CD4-positive, alpha-beta T cell treated with Interferon gamma for 1 hour (primary cell): ENCODE measurements around the gene GATAD1.
A peak's percentile ranks its signal among the peaks of the same experiment; 100 is the strongest.
"Not testable (repeated sequence)": the region's sequence is repeated elsewhere in the genome, so short reads cannot be mapped to it uniquely, and the experiment has no call there.

Experiments
- DNase-seq: peaks from one replicate; pipeline ENCODE4 v3.0.0-alpha.2; 2020

The GATAD1 gene, protein sequence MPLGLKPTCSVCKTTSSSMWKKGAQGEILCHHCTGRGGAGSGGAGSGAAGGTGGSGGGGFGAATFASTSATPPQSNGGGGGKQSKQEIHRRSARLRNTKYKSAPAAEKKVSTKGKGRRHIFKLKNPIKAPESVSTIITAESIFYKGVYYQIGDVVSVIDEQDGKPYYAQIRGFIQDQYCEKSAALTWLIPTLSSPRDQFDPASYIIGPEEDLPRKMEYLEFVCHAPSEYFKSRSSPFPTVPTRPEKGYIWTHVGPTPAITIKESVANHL

DNA sequence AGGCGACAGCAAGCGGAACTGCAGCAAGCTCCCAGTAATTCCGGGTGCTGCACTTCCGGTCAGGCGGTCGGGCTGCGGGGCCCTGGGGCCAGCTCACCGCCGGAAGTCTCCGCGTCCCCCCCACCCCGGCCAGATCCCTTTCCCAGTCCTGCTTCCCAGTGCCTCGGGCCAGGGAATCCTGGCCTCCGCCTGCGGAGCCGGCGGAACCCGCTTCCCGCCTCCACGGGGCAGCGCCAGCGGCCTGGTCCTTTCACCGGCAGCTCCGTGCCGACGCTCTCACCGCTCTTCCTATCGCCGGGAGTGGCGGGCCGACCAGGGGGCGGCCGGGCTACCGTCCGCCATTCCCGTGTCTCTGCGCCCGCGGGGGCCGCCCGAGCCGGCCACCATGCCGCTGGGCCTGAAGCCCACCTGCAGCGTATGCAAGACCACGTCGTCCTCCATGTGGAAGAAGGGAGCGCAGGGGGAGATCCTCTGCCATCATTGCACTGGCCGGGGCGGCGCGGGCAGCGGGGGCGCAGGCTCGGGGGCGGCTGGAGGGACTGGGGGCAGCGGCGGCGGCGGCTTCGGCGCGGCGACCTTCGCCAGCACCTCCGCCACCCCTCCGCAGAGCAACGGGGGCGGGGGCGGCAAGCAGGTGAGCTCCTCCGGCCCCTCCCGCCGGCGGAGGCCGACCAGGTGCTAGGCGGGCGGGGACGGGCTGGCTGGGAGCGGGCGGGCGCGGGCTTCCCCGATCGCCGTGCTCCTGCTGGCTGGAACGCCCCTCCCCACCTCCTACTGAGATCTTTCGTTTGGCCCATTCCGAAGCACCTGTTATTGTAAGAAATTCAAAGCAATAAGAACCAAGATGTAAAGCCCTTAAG, at the start of gene GATAD1:
Gene GATAD1, plus strand, starts transcription at position 138 of the 860 bp plus-strand sequence. Its CDS starts 248 bp downstream, at position 386.
- DNase-seq, result peak; percentile 82

DNA sequence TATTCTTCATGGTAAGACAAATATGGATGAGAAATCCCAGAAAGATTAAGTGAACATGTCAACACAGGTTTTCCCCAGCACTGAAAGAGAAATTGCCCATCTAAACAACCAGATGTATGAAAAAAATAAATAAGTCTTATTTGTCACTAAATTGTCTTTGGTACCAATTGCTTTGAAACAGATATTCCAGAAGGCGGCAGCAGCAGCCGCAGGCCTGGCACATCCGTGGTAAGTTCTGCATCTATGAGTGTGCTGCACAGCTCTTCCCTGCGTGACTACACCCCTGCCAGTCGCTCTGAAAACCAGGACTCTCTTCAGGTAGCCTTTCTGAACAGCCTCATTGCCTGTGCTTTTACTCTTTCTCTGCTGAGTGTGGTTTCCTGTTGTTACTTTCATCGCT, 49.7 kb upstream of the GATAD1 start:
- no peak for DNase-seq

DNA sequence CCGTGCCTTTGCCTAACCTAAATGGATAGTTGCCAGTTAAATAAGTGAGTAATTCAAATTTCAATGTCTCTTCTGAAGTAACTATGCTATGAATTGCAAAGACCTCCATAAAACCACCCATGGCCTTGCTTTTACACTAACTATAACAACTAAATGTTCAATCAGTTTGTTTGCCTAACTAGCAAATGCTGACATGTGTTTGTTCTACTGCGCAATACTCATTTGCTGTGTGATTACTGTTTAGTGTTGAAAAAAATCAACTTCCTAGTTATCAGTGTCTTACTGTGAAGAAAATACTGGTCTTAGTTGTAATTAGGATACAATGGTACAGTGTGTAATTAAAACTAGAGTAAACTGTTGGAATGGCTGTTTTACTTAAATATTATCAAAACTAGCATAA, 47.3 kb upstream of the GATAD1 start:
- no peak for DNase-seq

DNA sequence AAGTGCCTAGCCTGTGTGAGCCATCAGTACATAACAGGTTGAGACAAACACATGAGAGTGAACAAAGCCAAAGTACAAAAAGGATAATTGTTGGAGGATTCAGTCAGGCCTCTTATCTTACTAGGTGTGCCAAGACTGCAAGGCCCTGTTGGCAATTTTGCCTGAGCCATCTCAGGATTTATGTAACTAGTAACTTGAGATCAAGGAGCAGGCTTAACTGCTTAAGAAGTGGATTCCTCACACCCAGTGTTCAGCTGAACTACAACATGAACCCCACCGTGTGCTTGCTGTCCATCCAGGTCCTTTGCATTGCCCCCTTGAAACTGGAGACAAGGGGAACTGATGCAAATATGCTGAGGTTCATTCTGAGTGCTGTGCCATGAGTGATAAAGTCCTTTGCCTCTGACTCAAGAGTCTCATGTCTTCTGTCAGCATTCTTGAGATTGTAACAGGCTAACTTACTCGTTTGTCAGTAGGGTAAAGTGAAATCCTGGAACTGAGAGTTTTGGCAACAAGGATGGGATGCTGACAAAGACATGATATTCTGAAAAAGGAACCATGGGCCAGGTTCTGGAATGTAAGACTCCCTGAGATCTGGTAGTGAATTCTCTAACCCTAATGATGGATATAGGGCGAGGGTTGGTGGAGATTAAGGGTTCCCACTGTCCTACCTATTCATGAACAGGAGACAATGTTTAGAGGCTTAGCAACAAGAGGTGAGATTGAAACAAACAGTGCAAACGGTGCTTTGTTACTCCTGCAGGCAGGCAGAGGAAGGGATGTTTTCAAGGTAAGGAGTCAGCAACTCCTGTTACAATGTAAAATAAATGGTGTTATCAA, 44.1 kb upstream of the GATAD1 start:
- no peak for DNase-seq

DNA sequence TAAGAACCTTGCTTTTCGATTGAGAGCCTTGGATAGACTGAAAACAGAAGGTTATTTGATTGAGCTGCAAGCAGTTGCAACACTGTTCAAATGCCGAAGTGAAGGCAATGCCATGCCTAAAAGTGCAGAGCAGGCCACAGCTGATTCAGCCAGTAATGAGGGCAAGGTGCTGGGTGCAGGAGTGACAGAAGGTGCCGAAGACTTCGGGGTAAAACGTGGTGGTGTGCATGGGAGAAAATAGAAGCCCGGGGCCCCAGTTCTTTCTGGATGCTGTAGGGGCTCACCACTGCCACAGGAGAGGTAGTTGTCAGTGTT, 43.6 kb upstream of the GATAD1 start:
- no peak for DNase-seq

DNA sequence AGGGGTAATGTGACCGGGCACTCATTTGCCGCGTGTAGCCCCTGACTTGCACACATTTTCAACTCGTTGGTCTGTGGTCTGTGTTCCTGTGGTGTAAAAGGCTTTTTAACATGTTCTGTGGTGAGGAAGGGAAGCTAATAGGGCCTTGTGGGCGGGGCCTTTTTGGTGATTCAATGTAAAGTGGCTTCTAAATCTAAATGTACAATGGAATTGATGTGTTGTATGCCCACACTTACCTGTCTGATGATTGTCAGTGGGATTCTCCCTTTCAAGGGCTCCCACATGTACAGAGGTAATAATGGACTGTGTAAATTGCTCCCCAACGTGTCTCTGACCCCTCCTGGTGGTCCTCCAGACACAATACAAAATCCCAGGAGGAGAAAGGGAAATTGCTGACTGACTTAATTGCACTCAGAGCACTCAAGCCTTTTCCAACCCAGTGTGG, 43.1 kb upstream of the GATAD1 start:
- DNase-seq, result no peak

DNA sequence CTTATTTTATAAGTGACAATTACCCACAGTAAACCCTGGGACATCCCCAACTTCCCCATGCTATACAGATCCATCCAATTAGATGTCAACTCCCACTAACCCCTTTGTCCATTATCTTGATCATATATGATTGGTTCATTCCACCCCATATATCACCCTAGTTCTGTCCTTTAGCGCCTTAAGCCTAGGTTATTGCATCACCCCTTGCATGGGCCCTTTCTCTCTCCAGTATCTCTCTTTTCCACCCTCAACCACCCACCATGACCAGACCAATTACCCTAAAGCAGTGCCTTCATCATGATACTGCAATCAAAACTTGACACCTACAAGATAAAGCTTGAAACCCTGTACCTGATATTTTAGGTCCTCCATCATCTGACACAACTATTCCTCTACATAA, 37.9 kb upstream of the GATAD1 start:
- DNase-seq, result no peak

DNA sequence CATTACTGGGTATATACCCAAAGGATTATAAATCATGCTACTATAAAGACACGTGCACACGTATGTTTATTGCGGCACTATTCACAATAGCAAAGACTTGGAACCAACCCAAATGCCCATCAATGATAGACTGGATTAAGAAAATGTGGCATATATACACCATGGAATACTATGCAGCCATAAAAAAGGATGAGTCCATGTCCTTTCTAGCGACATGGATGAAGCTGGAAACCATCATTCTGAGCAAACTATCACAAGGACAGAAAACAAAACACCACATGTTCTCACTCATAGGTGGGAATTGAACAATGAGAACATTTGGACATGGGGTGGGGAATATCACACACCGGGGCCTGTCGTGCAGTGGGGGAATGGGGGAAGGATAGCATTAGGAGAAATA, 37.1 kb upstream of the GATAD1 start:
- not testable (repeated sequence) for DNase-seq

DNA sequence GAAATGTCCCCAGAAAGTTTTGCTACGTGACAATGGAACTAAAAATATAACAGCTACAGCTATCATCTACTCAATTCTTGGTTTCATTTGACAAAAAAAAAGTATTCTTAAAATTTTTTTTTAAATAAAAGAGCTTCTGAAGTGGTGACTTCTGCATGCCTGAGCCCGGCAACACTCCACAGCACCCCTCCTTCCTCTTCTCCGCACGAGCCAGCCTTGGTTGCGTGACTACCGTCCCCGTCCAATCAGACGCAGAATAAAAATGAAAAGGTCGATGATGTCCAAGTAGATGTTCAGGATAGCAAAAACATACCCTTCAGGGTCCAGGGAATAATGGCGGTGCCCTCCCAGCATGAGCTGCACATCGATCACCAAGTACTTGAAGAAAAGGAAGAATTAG, 34.5 kb upstream of the GATAD1 start:
- no peak for DNase-seq

DNA sequence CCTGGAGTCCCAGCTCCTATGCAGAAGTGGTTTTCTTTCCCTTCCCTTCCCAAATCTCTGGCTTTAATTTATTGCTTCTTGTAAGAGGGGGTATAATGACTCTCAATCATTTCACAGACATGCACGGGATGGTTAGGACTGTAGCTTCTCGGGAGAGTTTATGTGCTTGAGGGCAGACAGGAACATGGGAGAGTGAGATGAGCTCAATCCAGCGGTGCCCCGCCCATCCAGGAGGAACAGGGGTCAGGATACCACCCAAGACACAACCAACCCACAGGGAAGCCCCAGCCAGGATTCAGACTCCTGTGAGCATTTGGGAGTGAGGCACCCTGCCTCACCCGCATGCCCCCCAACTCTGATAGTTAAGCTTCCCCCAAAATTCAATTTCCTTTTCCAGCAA, 33.7 kb upstream of the GATAD1 start:
- no peak for DNase-seq

DNA sequence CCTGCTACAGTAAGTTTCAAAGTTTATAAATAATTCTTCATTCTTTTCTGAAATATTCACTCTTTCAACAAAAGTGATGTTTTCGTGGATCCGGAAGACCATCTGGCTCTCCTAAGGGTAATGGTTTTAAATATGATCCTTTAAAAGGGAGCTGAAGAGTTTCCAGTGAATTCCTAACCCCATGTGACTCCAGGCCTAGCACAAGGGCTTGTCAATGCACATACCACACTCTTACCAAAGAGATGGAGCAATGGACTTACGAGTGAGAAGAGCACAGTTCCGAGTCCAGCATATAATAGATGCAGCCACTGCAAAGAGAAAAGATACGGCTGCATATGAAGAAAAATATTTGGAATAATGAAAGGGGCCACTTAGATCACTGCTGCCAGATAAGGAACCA, 32.1 kb upstream of the GATAD1 start:
- DNase-seq, result no peak

DNA sequence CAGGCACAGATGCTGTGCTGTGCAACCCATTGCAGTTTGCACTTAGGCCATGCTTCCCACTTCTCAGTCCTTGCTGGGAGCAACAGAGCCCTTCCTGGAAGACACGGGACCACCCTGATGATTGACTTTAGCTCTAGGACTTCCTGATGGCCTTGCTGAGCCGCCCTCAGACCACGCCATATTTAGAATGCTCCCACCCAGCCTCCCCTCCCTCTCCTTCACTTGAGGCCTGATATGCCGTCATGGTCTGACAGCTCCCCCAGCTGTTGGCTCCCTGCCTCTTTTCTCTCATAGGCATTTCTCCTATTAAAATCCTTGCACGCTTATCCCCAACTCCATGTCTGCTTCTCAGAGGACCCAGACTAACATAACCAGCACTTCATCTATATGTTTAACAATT, 29.4 kb upstream of the GATAD1 start:
- DNase-seq, result no peak

DNA sequence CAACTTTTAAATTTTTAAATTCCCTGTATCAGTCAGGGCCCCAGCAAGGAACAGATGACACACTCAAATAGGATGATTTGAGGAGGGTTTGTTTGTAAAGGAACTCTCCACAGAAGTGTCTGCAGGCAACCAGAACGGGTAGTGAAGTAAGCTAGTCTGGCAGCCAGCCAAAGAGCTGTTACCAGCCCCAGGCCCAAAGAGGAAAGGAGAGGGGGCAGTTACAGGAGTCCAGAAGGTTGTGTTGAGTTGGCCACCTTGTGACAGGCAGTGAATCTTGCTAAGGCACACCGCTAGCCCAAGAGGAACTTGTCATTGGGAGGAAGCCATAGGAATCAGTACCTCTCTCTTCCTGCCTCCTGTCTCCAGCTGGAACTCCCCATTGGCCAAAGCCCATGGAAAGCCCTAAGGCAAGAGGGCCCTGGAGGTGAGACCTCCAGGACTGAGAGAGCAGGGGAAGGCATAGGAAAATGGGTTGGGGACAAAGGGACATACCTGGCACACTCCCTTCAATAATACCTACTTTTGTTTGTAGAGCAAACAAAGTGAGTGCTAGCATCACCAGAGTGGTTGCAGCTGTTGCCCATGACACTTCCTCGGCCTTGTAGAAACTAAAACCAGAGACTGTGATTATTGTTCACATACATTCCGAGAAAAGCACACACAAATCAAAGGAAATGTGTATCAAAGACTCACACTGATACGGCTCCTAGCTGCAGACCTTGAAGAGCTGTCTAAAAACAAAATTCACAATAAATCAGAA, 25.4 kb upstream of the GATAD1 start:
- DNase-seq, result no peak

DNA sequence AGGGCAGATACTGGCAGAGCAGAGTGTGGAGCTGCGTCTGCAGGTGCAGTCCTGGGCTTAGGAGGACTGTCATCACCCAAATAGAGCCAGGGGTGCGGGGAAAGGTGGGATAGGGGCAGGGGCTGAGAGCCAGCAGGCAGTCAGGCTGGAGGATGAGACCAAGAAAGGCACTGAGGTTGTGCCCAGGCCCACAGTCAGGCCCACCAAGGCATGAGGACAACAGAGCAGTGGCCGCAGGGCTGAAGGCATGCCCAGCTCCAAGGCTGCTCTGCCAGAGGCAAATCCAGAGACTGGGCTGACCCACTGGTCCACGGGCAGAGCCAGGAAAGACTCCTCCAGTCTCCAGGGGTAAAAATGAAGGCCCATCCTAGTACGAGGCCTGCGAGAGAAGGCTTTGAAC, 24.4 kb upstream of the GATAD1 start:
- no peak for DNase-seq

DNA sequence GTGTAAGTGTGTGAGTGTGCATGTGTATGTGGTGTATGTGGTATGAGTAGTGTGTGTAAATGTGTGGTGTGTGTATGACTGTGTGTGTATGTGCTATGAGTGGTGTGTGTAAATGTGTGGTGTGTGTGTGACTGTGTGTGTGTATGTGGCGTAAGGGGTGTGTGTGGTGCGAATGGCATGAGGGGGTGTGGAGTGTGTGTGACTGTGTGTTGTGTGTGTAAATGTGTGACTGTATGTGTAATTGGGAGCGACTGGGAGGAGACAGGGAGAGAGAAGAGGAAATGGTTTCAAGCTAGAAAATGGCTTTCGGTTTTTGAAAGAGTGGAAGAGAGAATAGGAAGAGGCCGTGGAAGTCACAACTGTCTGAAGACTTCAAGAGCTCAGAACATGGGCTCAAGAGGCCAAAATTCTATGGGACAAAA, 23.6 kb upstream of the GATAD1 start:
- no peak for DNase-seq

DNA sequence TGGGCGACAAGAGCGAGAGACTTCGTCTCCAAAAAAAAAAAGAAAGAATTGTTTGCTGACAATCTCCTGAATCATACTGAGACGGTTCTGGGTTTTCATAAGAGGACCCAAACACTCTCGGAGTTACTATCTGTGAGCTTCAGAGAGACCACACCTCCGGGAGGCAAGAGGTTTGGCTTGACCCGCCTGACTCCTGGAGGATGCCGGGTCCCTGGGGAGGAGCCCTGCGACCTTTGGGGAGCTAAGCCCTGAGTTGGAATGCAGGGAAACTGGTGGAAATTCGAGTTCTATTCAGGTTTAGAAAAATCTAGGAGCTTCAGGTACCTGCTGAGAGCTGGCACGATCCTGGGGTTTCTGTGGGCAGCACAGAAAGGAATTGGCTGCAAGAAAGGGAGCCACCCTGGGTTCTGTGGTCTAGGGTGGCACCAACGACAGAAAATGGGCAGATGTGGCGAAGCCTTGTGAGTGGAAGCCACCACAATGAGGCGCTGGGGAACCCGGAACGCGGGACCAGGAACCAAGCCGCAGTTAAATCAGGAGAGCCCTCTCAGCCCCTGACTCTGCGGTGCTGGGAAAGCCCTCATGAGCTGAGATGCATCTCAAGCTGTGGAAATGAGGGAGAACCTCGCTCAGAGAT, 21.9 kb upstream of the GATAD1 start:
- no peak for DNase-seq

DNA sequence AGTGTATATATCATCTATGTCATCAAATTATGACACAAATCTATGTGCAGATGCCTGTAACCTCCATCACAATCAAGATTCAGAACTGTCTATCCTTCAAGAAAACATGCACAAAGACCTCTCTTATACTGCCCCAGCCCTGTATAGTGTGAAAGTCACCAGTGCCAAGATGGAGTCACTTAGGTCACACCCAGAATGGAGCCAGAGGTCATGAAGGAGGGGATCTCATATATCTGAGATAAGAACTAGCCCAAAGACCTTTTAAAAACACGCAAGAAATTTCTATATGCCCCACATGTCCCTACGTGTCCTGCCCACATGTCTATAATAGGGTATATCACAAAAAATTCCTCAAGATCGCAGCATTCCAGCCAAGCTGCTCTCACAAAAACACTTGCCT, 20.1 kb upstream of the GATAD1 start:
- DNase-seq, result no peak

DNA sequence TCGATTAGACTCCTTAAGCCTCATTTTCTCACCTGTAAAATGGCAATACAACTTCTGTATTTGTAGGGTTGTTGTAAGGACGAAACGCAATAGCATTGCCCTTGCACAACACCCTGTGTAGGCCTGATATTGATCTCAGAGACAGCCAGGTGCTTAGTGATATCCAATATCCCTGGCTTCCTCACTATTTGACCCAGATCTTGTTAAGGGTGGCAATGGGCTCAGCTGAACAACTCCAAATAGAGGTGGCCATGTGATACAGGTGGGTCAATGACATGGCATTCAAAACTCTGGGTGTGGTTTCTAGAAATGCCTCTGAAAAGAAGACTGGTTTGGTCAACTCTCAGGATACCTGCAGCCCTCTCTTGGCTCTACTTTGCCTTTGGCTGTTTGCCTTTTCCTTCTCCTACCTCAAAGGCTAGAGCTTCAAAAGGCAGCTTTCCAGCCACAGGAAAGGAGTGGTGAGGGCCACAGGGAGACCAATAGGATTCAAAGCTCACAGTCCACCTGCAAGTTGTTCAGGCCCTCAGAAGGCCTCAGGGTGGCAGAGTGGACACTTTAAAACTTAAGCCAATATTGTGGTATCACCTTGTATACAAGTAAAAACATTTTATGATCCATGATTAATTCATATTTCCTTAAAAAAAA, 14.9 kb upstream of the GATAD1 start:
- no peak for DNase-seq

DNA sequence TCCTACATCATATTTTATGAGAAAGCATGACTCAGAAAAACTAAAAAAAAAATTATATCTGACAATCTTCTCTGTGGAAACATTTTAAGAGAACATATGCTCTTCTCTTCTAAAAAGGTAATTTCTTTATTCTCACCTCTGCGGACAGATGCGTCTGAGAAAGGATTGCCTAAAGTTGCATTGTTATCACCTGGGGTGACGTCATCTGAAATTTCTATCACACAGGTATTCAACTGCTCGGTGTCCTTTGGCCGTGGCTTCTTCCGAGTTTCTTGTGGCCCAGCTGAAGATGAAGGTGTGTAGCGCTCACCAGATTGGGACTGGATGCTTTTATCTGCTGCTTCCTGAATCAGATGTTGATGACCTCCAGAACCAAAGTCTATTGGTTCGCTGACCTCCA, 14.3 kb upstream of the GATAD1 start:
- DNase-seq, result no peak

DNA sequence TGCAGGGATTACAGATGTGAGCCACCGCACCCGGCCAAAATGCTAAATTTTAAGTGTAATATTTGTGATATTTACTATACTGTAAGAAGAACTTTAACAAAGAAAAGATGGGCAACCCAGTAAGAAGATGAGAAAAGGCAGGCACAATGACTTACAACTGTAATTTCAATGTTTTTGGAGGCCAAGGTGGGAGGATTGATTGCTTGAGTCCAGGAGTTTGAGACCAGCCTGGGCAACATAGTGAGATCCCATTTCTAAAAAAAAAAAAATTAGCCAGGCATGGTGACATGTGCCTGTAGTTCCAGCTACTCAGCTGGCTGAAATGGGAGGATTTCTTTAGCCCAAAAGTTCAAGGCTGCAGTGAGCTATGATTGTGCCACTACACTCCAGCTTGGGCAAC, 11.7 kb upstream of the GATAD1 start:
- DNase-seq, result no peak

DNA sequence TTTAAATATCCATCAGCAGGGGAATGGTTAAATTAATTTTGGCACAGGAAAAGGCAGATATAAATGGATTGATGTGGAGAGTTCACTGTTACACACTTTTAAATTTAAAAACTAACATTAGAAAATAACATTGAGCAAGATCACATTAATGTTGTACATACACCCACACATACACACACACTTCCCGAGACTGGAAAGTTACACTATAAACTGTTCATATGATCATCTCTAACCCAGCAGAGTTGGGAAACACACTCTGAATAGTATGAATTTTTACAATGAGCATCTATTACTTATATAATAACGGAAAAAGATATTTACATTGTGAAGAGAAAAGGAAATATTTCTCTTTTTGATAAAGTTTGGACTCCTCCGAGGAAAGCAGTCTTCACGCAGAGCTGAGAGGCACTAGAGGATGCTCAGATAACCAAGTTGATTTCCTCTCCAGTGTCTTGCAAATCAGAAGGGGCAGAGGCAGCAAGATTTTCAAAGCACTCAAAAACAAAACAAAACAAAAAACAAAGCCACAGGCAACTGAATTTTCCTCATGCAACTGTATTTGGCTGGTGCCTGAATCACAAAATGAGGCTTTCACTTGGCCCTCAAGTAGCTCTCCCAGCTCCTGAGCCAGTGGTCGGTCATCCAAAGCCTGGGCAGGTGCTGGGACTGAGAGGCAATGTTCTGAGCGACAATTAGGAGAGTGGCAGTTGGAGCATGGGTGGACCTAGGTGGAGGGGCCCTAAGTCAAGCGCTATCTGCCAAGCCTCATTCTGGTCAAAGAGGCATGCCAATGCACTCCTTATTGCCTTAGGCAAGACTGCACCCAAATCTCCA, 10.5 kb upstream of the GATAD1 start:
- DNase-seq, result no peak
